SK-N-SH (cell line): ENCODE measurements around the gene PCLO. TPM values are rescaled to one million over a fixed set of nuclear protein-coding genes. Genes with fewer than 3 reads are reported as not detected.

ENCODE experiments used
- CTCF ChIA-PET: fragments of 300-600, 350-600 bp; formaldehyde crosslinking; extraction: SDS; loops from one replicate; lab custom pipeline; 2021; lab: Yijun Ruan, JAX
- POLR2A ChIA-PET: fragments of 350-600 bp; sonication (Branson Sonifier 250); formaldehyde crosslinking; extraction: SDS; loops from one replicate; lab custom pipeline; 2020; ENCODE audit warnings: antibody characterized with exemption, inconsistent platforms; lab: Yijun Ruan, JAX
- DNase-seq: peaks from one replicate; pipeline ENCODE4 v3.0.0; 2012
- H2AFZ ChIP-seq: fragments of 200-600 bp; sonication (generic); 2 replicates; pipeline ENCODE4 v1.8.1; 2016; ENCODE audit warnings: antibody characterized with exemption, mild to moderate bottlenecking, low read depth
- H3F3A ChIP-seq: fragments of 200-600 bp; sonication (generic); replicated peaks from 2 replicates; pipeline ENCODE3; 2016; ENCODE audit warnings: antibody characterized with exemption, mild to moderate bottlenecking; ENCODE audit not compliant: insufficient read depth
- H3K27ac ChIP-seq, 2 experiments: fragments of 200-500 bp in 1 of 2; fragments of 200-600 bp in 1 of 2; sonication (Bioruptor generic) in 1 of 2; sonication (generic), shearing (Covaris generic) in 1 of 2; 2 replicates each; pipeline versions ENCODE4 v1.5.1 to v1.6.1; 2014 to 2016; ENCODE audit warnings: low read depth in 2 of 2, inconsistent platforms in 1 of 2, low read length in 1 of 2, mild to moderate bottlenecking in 1 of 2, mixed read lengths in 1 of 2
- H3K27me3 ChIP-seq: fragments of 200-600 bp; sonication (generic), shearing (Covaris generic); 2 replicates; pipeline ENCODE4 v1.6.1; 2016; ENCODE audit warnings: mixed run types; ENCODE audit not compliant: insufficient read depth
- H3K36me3 ChIP-seq, 2 experiments: fragments of 200-500 bp in 1 of 2; fragments of 200-600 bp in 1 of 2; sonication (Bioruptor generic) in 1 of 2; sonication (generic) in 1 of 2; replicated peaks in 1 of 2; 2 replicates each; pipeline versions ENCODE3 to v1.5.1; 2014 to 2016; ENCODE audit warnings: low read length in 1 of 2, mild to moderate bottlenecking in 1 of 2; ENCODE audit not compliant: insufficient read depth in 2 of 2, control insufficient read depth in 1 of 2
- H3K4me1 ChIP-seq, 2 experiments: fragments of 200-500 bp in 1 of 2; fragments of 200-600 bp in 1 of 2; sonication (Bioruptor generic) in 1 of 2; sonication (generic), shearing (Covaris generic) in 1 of 2; 2 replicates each; pipeline versions ENCODE4 v1.5.1 to v1.6.1; 2014 to 2016; ENCODE audit warnings: low read depth in 1 of 2, low read length in 1 of 2, mixed run types in 1 of 2; ENCODE audit not compliant: insufficient read depth in 2 of 2, control insufficient read depth in 1 of 2
- H3K4me2 ChIP-seq: fragments of 200-600 bp; sonication (generic), shearing (Covaris generic); 2 replicates; pipeline ENCODE4 v1.6.1; 2017; ENCODE audit warnings: mixed run types
- H3K4me3 ChIP-seq, 2 experiments: fragments of 200-500 bp in 1 of 2; fragments of 200-600 bp in 1 of 2; sonication (Bioruptor generic) in 1 of 2; sonication (generic), shearing (Covaris generic) in 1 of 2; 2 replicates each; pipeline versions ENCODE4 v1.5.1 to v1.8.1; 2014 to 2016; ENCODE audit warnings: low read depth in 2 of 2, inconsistent platforms in 1 of 2, low read length in 1 of 2, mild to moderate bottlenecking in 1 of 2, mixed read lengths in 1 of 2, moderate library complexity in 1 of 2
- H3K79me2 ChIP-seq: fragments of 200-600 bp; sonication (generic); 2 replicates; pipeline ENCODE4 v1.8.1; 2017; ENCODE audit warnings: mild to moderate bottlenecking; ENCODE audit not compliant: insufficient read depth
- H3K9ac ChIP-seq: fragments of 200-600 bp; sonication (generic); 2 replicates; pipeline ENCODE4 v1.6.1; 2017; ENCODE audit warnings: mixed run types
- H3K9me2 ChIP-seq: fragments of 200-600 bp; sonication (generic); 2 replicates; pipeline ENCODE4 v1.6.1; 2017; ENCODE audit warnings: mixed run types
- H3K9me3 ChIP-seq: fragments of 200-600 bp; sonication (generic); 2 replicates; pipeline ENCODE4 v1.6.1; 2017; ENCODE audit warnings: mixed run types, mild to moderate bottlenecking, moderate library complexity
- H4K20me1 ChIP-seq: fragments of 200-600 bp; sonication (generic); 2 replicates; pipeline ENCODE4 v1.6.1; 2017; ENCODE audit warnings: mild to moderate bottlenecking, mixed run types; ENCODE audit not compliant: insufficient read depth
- EP300 ChIP-seq, 2 experiments: IDR thresholded peaks; 2 replicates each; pipeline versions ENCODE4 v1.4.0 to v1.6.1; 2012; ENCODE audit warnings: borderline replicate concordance in 1 of 2, low read depth in 1 of 2, low read length in 1 of 2
- FOXJ3 ChIP-seq: sonication (generic); formaldehyde crosslinking; IDR thresholded peaks from 2 replicates; pipeline ENCODE4 v1.5.1; 2020; ENCODE audit warnings: mild to moderate bottlenecking, missing genetic modification reagents
- JUND ChIP-seq: IDR thresholded peaks from 2 replicates; pipeline ENCODE4 v1.4.0; 2012
- POLR2AphosphoS5 ChIP-seq: IDR thresholded peaks from 2 replicates; pipeline ENCODE4 v1.6.1; 2012; ENCODE audit warnings: low read depth, low read length
- RAD21 ChIP-seq: IDR thresholded peaks from 2 replicates; pipeline ENCODE4 v1.6.1; 2012; ENCODE audit warnings: mild to moderate bottlenecking, low read length
- RCOR1 ChIP-seq: fragments of 150-350 bp; IDR thresholded peaks from 2 replicates; pipeline ENCODE4 v1.6.1; 2017; ENCODE audit warnings: antibody characterized with exemption, low read length
- SMC3 ChIP-seq: IDR thresholded peaks from 2 replicates; pipeline ENCODE4 v1.6.1; 2012; ENCODE audit warnings: low read depth, low read length, improper control_type of control experiment
- TCF12 ChIP-seq: IDR thresholded peaks from 2 replicates; pipeline ENCODE4 v1.4.0; 2012
- YY1 ChIP-seq: IDR thresholded peaks from 2 replicates; pipeline ENCODE4 v1.4.0; 2012; ENCODE audit warnings: low read depth, mild to moderate bottlenecking
- WGBS: methylation state at CpG from one replicate; pipeline ENCODE4 v1.1.6; 2017; ENCODE audit warnings: low lambda C conversion rate; 5-methylcytosine and 5-hydroxymethylcytosine counted together
- polyA plus RNA-seq, 3 experiments: library from polyadenylated mRNA; depleted of rRNA; stranded (reverse); fragments of >200 nt; gene quantifications; 2 replicates each; pipeline ENCODE4 v1.2.3, GENCODE V29; 2012
- TF ChIP-seq, protein P1 (sequence below): fragments of 200-600 bp; sonication (generic); IDR thresholded peaks from 2 replicates; pipeline ENCODE4 v1.6.1; 2017; ENCODE audit warnings: antibody characterized with exemption, mild to moderate bottlenecking, moderate library complexity
- TF ChIP-seq, protein P2 (sequence below): IDR thresholded peaks from 2 replicates; pipeline ENCODE4; 2012

The PCLO gene
- polyA plus RNA-seq, 1 of the 3 experiments (the other 2 are of a cell fraction), result 0.51 TPM

DNA sequence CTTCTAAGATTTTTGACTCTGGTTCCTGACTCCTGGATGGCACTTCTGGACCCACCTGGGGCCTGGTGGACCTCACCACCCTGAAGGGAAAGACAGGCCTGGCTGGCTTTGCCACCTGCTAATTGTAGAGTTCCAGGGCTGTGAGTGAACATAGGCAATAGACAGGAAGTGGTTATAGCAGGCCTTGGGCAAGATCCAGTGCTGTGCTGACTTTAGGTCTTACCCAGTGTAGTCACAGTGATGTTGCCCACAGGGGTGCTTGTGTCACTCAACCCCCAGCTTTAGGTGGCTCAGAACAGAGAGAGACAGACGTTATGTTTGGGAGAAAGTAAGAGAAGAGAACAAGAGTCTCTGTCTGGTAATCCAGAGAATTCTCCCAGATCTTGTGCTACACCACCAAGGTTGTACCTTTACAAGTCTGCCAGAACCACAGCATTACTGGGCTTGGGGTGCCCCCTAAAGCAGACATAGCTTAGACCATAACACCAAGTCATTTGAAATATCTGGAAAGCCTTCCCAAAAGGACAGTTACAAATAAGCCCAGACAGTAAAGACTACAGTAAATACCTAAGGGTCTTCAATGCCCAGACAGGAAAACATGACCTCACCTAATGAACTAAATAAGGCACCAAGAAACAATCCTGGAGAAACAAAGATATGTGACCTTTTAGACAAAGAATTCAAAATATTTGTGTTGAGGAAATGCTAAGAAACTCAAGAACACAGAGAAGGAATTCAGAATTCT is 303.4 kb downstream of the PCLO start:
- H3K4me3 ChIP-seq, result no peak overlapping the region
- H3K9me2 ChIP-seq, result no peaks in the 10 kb centered on the region
- no peaks in the 10 kb centered on the region; a peak in 1 of 4 replicates for H3K4me1 ChIP-seq
- H3K36me3 ChIP-seq, result no peaks in the 10 kb centered on the region
- TF ChIP-seq, protein P1, sequence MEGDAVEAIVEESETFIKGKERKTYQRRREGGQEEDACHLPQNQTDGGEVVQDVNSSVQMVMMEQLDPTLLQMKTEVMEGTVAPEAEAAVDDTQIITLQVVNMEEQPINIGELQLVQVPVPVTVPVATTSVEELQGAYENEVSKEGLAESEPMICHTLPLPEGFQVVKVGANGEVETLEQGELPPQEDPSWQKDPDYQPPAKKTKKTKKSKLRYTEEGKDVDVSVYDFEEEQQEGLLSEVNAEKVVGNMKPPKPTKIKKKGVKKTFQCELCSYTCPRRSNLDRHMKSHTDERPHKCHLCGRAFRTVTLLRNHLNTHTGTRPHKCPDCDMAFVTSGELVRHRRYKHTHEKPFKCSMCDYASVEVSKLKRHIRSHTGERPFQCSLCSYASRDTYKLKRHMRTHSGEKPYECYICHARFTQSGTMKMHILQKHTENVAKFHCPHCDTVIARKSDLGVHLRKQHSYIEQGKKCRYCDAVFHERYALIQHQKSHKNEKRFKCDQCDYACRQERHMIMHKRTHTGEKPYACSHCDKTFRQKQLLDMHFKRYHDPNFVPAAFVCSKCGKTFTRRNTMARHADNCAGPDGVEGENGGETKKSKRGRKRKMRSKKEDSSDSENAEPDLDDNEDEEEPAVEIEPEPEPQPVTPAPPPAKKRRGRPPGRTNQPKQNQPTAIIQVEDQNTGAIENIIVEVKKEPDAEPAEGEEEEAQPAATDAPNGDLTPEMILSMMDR, result peak; percentile 14; the same call in 1 of the 2 replicates
- TF ChIP-seq YY1, result no peak
- TF ChIP-seq, protein P2, sequence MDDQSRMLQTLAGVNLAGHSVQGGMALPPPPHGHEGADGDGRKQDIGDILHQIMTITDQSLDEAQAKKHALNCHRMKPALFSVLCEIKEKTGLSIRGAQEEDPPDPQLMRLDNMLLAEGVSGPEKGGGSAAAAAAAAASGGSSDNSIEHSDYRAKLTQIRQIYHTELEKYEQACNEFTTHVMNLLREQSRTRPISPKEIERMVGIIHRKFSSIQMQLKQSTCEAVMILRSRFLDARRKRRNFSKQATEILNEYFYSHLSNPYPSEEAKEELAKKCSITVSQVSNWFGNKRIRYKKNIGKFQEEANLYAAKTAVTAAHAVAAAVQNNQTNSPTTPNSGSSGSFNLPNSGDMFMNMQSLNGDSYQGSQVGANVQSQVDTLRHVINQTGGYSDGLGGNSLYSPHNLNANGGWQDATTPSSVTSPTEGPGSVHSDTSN, result no peak
- TF ChIP-seq TCF12, result 0 out of 2 replicates have a peak, but pooled peaks have one; percentile 6
- peak; percentile 11; the same call in 1 of the 2 replicates for TF ChIP-seq RAD21
- peak in 1 of 2 experiments; percentile 24; a peak in 1 of 4 replicates for TF ChIP-seq EP300 (IDR thresholded peaks at IDR 0.05; ENCODE audit: borderline replicate concordance in 1 of 2, low read depth in 1 of 2, low read length in 1 of 2)
- ChIA-PET POLR2A (no interaction called here), CTCF (no interaction called here)
- no peaks in the 10 kb centered on the region for H3K27me3 ChIP-seq
- no peak overlapping the region for H2AFZ ChIP-seq
- no peaks in the 10 kb centered on the region for H3K79me2 ChIP-seq
- no peaks in the 10 kb centered on the region; the same call in 1 of the 2 replicates for H3K9me3 ChIP-seq
- peak overlapping the region in 1 of 2 experiments; percentile 47; a peak in 2 of 4 replicates for H3K27ac ChIP-seq
- 63% methylated on average over 1 of the region's 1 CpG for WGBS
- no peak overlapping the region for H3K9ac ChIP-seq
- H4K20me1 ChIP-seq, result no peaks in the 10 kb centered on the region
- DNase-seq, result no peak
- H3F3A ChIP-seq, result no peaks in the 10 kb centered on the region
- H3K4me2 ChIP-seq, result no peak overlapping the region

DNA sequence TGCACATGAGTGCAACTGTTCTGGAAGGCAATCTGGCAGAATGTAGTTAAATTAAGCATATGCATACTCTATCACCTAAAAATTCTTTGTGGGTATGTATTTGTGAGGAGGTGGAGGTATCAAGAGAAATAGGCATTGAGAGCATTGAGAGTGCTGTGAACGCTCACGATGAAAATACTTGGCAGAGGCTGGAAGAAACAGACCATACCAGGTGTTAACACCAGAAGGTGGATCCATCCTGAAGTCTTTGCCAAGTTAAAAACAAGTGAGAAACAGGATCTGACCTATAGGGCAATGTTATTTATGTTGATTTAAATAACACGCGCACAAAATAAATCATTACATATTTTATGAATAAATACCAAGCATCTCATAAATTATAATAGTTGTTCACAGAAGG is 311.6 kb downstream of the PCLO start:
- Histone ChIP-seq H3K4me3 (no peak overlapping the region), H3K27ac (no peak overlapping the region), H3K4me2 (no peak overlapping the region), H3K9me2 (no peaks in the 10 kb centered on the region), H3K9ac (no peak overlapping the region), H3K9me3 (no peaks in the 10 kb centered on the region), H3K79me2 (no peaks in the 10 kb centered on the region), H3F3A (no peaks in the 10 kb centered on the region), H2AFZ (no peak overlapping the region), H4K20me1 (no peaks in the 10 kb centered on the region), H3K27me3 (no peaks in the 10 kb centered on the region), H3K4me1 (no peaks in the 10 kb centered on the region; a peak in 1 of 4 replicates), H3K36me3 (no peaks in the 10 kb centered on the region)
- no peak for DNase-seq
- 88% methylated on average over 4 of the region's 4 CpGs for WGBS
- TF ChIP-seq SMC3 (no peak), FOXJ3 (no peak), EP300 (IDR thresholded peaks at IDR 0.05; ENCODE audit: borderline replicate concordance in 1 of 2, low read depth in 1 of 2, low read length in 1 of 2) (no peak), RCOR1 (no peak), JUND (no peak), POLR2AphosphoS5 (no peak)
- TF ChIP-seq, protein P2, result no peak
- ChIA-PET POLR2A (no interaction called here), CTCF (interaction anchor here (1.0 kb wide), 1 partner anchor 9 kb away, joined by 3 read pairs; no protein-coding TSS in a partner anchor)
